K562 (cell line): ENCODE results near the gene IPO7. TPM values are rescaled to one million over a fixed set of nuclear protein-coding genes. Genes with fewer than 3 reads are reported as not detected.
A peak's percentile ranks its signal among the peaks of the same experiment; 100 is the strongest.

Source experiments
- ATAC-seq: fragments of 200-7000 bp; cut with Tn5 transposase; 3 replicates; pipeline ENCODE4 v1.9.1; 2020; ENCODE audit warnings: moderate library complexity
- BruUV-seq: library from RNA; stranded (reverse); fragments of 400-500 nt; replicated peaks from 2 replicates; lab custom pipeline; 2021; lab: Mats Ljungman, UMichigan
- CTCF ChIA-PET: fragments of 300-600 bp; formaldehyde crosslinking; extraction: SDS; loops from one replicate; lab custom pipeline; 2021; ENCODE audit warnings: low intra/inter-chr PET ratio; lab: Yijun Ruan, JAX
- POLR2A ChIA-PET: fragments of 300-600, 350-650 bp; sonication (Branson Sonifier 250); formaldehyde crosslinking; extraction: SDS; loops from one replicate; lab custom pipeline; 2021; ENCODE audit warnings: antibody characterized with exemption, inconsistent platforms; lab: Yijun Ruan, JAX
- DNase-seq, 4 experiments: peaks; one replicate each; pipeline versions ENCODE4 v3.0.0 to v3.0.0-alpha.2; 2011 to 2018; ENCODE audit warnings: low spot score in 3 of 4, mixed read lengths in 3 of 4; ENCODE audit errors: extremely low read depth in 1 of 4
- FAIRE-seq: peaks from 2 replicates; lab custom pipeline; 2011; peaks lifted over from hg19 to GRCh38; lab: Jason Lieb, UNC
- H2AFZ ChIP-seq: 2 replicates; pipeline ENCODE4 v1.6.0; 2011; ENCODE audit warnings: low read depth, low read length, control low read depth, inconsistent platforms
- H3K27ac ChIP-seq: fragments of 200-600 bp; 3 replicates; pipeline ENCODE4 v1.8.0; 2011; ENCODE audit warnings: low read depth, mild to moderate bottlenecking, control low read depth, inconsistent platforms, low read length, moderate library complexity, mixed read lengths; ENCODE audit errors: extremely low read depth
- H3K27me3 ChIP-seq, 2 experiments: fragments of 300-600 bp in 1 of 2; 2 replicates in 1 of 2; 3 replicates in 1 of 2; pipeline versions ENCODE4 v1.6.0 to v1.8.0; 2011; ENCODE audit warnings: inconsistent platforms in 2 of 2, low read length in 2 of 2, mild to moderate bottlenecking in 1 of 2, mixed read lengths in 1 of 2, moderate library complexity in 1 of 2; ENCODE audit not compliant: control insufficient read depth in 2 of 2, insufficient read depth in 2 of 2
- H3K36me3 ChIP-seq: fragments of 300-600 bp; 3 replicates; pipeline ENCODE4 v1.8.0; 2011; ENCODE audit warnings: mild to moderate bottlenecking, low read length, inconsistent platforms; ENCODE audit not compliant: control insufficient read depth, insufficient read depth
- H3K4me1 ChIP-seq, 2 experiments: fragments of 200-600 bp in 1 of 2; replicated peaks in 1 of 2; 2 replicates in 1 of 2; 3 replicates in 1 of 2; pipeline versions ENCODE4 v1.5.1 to v1.8.0; 2011; ENCODE audit warnings: inconsistent platforms in 2 of 2, low read length in 2 of 2, mild to moderate bottlenecking in 1 of 2, mixed read lengths in 1 of 2, moderate library complexity in 1 of 2; ENCODE audit not compliant: control insufficient read depth in 2 of 2, insufficient read depth in 2 of 2
- H3K4me2 ChIP-seq: 2 replicates; pipeline ENCODE4 v1.6.1; 2011; ENCODE audit warnings: low read length, control low read depth, inconsistent platforms, mixed read lengths; ENCODE audit not compliant: insufficient read depth
- H3K4me3 ChIP-seq: fragments of 200-600 bp; sonication (generic), shearing (Covaris generic); 2 replicates; pipeline ENCODE4 v1.5.1; 2016; ENCODE audit warnings: control low read depth, inconsistent platforms
- H3K79me2 ChIP-seq: fragments of 200-600 bp; 3 replicates; pipeline ENCODE4 v1.8.0; 2011; ENCODE audit warnings: low read length, inconsistent platforms; ENCODE audit not compliant: control insufficient read depth, insufficient read depth
- H3K9ac ChIP-seq, 2 experiments: 2 replicates each; pipeline versions ENCODE4 v1.6.0 to v1.6.1; 2011; ENCODE audit warnings: low read depth in 2 of 2, low read length in 2 of 2, control low read depth in 1 of 2, inconsistent platforms in 1 of 2, mild to moderate bottlenecking in 1 of 2, mixed read lengths in 1 of 2; ENCODE audit not compliant: insufficient read depth in 1 of 2
- H3K9me1 ChIP-seq: one replicate; pipeline ENCODE4 v1.6.0; 2011; ENCODE audit warnings: inconsistent platforms, mild to moderate bottlenecking, low read length, moderate library complexity; ENCODE audit not compliant: control insufficient read depth, insufficient read depth
- H3K9me3 ChIP-seq: replicated peaks from 2 replicates; pipeline ENCODE4 v1.5.1; 2011; ENCODE audit warnings: low read depth, low read length, inconsistent platforms; ENCODE audit not compliant: control insufficient read depth, insufficient read depth
- H4K20me1 ChIP-seq: replicated peaks from 2 replicates; pipeline ENCODE4 v1.6.1; 2011; ENCODE audit warnings: low read length, inconsistent platforms, mixed read lengths; ENCODE audit not compliant: control insufficient read depth, insufficient read depth
- CAMTA2 ChIP-seq: fragments of 250-450 bp; sonication (Bioruptor Pico); conservative IDR thresholded peaks from 2 replicates; pipeline ENCODE4 v1.5.1; 2022
- EP400 ChIP-seq: fragments of 450-650 bp; IDR thresholded peaks from 2 replicates; pipeline ENCODE4 v1.6.1; 2017; ENCODE audit warnings: antibody characterized with exemption, mild to moderate bottlenecking, moderate library complexity
- ESRRB ChIP-seq: fragments of 250-450 bp; sonication (Bioruptor Pico); IDR thresholded peaks from 2 replicates; pipeline ENCODE4 v1.5.0; 2020; ENCODE audit warnings: mild to moderate bottlenecking, moderate library complexity, borderline replicate concordance
- IFI16 ChIP-seq: fragments of 250-450 bp; sonication (Bioruptor Pico); IDR thresholded peaks from 2 replicates; pipeline ENCODE4 v2.1.2; 2022; ENCODE audit warnings: mild to moderate bottlenecking, inconsistent platforms
- SAP30 ChIP-seq: fragments of 200-600 bp; sonication (generic); IDR thresholded peaks from 2 replicates; pipeline ENCODE4 v1.6.1; 2012; ENCODE audit warnings: borderline replicate concordance, low read depth, mild to moderate bottlenecking, moderate library complexity, low read length, control low read depth, inconsistent platforms; ENCODE audit not compliant: insufficient read depth, poor library complexity, severe bottlenecking
- SETDB1 ChIP-seq: IDR thresholded peaks from one replicate; pipeline ENCODE4 v1.6.1; 2012; ENCODE audit warnings: low read length, control low read depth, inconsistent platforms
- SP1 ChIP-seq: sonication (generic); formaldehyde crosslinking; IDR thresholded peaks from 2 replicates; pipeline ENCODE4 v1.8.1; 2022; ENCODE audit warnings: mild to moderate bottlenecking, missing genetic modification reagents
- TCF7 ChIP-seq: sonication (generic); IDR thresholded peaks from 2 replicates; pipeline ENCODE4 v1.6.1; 2016; ENCODE audit warnings: antibody characterized with exemption, borderline replicate concordance
- XRCC3 ChIP-seq: fragments of 450-650 bp; IDR thresholded peaks from 2 replicates; pipeline ENCODE4 v1.6.1; 2017; ENCODE audit warnings: mild to moderate bottlenecking, moderate library complexity
- ZNF316 ChIP-seq: fragments of 450-650 bp; IDR thresholded peaks from 2 replicates; pipeline ENCODE4 v1.6.1; 2016
- ZNF609 ChIP-seq: sonication (generic); formaldehyde crosslinking; IDR thresholded peaks from 2 replicates; pipeline ENCODE4 v1.8.1; 2023; ENCODE audit warnings: missing genetic modification reagents, mild to moderate bottlenecking, borderline replicate concordance
- WGBS: fragments of 100-300 bp; shearing (Covaris generic); methylation state at CpG from one replicate; pipeline ENCODE4 v1.1.6; 2016; ENCODE audit warnings: low coverage, mixed read lengths; ENCODE audit not compliant: insufficient coverage; ENCODE audit errors: missing lambda C conversion rate; 5-methylcytosine and 5-hydroxymethylcytosine counted together
- in situ Hi-C: fragments of 300-500 bp; cut with MboI; formaldehyde crosslinking; loops from 4 replicates; pipeline ENCODE4 v1.15.0; 2018; ENCODE audit warnings: inconsistent platforms, mixed read lengths
- intact Hi-C: fragments of 100-400 bp; cut with micrococcal nuclease; formaldehyde crosslinking; loops from 2 replicates; pipeline ENCODE4 v1.14.2; 2022
- polyA plus RNA-seq, 8 experiments: library from polyadenylated mRNA; depleted of rRNA in 4 of 8; stranded (reverse) in 5 of 8; unstranded in 3 of 8; fragments of >200 nt; fragmentation: Nextera tagmentation in 2 of 8; fragmentation: Illumina TruSeq in 1 of 8; extraction: Ambion mirVana in 2 of 8; extraction: Trizol in 1 of 8; gene quantifications; 2 replicates each; pipeline versions ENCODE4 v1.2.1 to v1.2.3, GENCODE V29; 2011 to 2014; ENCODE audit warnings: inconsistent platforms in 1 of 8, missing spikeins in 1 of 8
- total RNA-seq, 7 experiments: library from RNA; depleted of rRNA in 6 of 7; stranded (reverse); fragments of >200 nt in 6 of 7; fragmentation: Illumina TruSeq in 2 of 7; extraction: Trizol in 2 of 7; gene quantifications; 2 replicates each; pipeline versions ENCODE4 v1.2.1 to v1.2.3, GENCODE V29; 2011 to 2021; ENCODE audit warnings: low replicate concordance in 1 of 7

IPO7 gene
- total and polyA plus RNA-seq, 9 of the 15 experiments (the other 6 are each of a cell fraction or from before 2014, with no cell fraction given), result 23.6 to 138 (median 110) TPM

GRCh38 chr11:9386086-9386485, 1.6 kb downstream of the IPO7 start:
- Histone ChIP-seq H3K4me2 (peak overlapping the region; percentile 99), H3K4me1 (peaks cover 0 to 7% of the 10 kb centered on the region in 2 experiments; a peak in 3 of 5 replicates), H2AFZ (no peak overlapping the region), H3K36me3 (peaks cover 48% of the 10 kb centered on the region), H3K9me3 (0 out of 2 replicates have a peak, but pooled peaks cover 3% of the 10 kb centered on the region), H4K20me1 (peaks cover 16% of the 10 kb centered on the region), H3K27ac (peak overlapping the region; percentile 95; the same call in 2 of the 3 replicates), H3K79me2 (peaks cover 69% of the 10 kb centered on the region), H3K9me1 (no peaks in the 10 kb centered on the region), H3K9ac (peak overlapping the region in 1 of 2 experiments; percentile 97; a peak in 2 of 4 replicates), H3K4me3 (peak overlapping the region; percentile 90), H3K27me3 (no peaks in the 10 kb centered on the region)
- intact Hi-C loops, result no loop called here
- in situ Hi-C loops, result no loop called here
- ChIA-PET POLR2A (interaction anchor here (0.6 to 4.7 kb wide), 18 partner anchors 9 to 788 kb away, joined by 3 to 33 read pairs (median 12); partner anchors contain the start of genes TMEM41B, WEE1 and ZNF143), CTCF (interaction anchor here (1.0 kb wide), 1 partner anchor 228 kb away, joined by 5 read pairs; no protein-coding TSS in a partner anchor)
- no peak for DNase-seq
- FAIRE-seq, result no peak
- BruUV-seq, result TSS peak; percentile 53
- TF ChIP-seq ZNF316, result 0 out of 2 replicates have a peak, but pooled peaks have one; percentile 19
- TF ChIP-seq EP400, result no peak
- whole genome bisulfite sequencing, result 2% methylated on average over 2 of the region's 2 CpGs
- ATAC-seq, result no peak

GRCh38 chr11:9386901-9387300, 2.4 kb downstream of the IPO7 start:
- Histone ChIP-seq H3K4me3 (peak overlapping the region; percentile 90; the same call in 1 of the 2 replicates), H2AFZ (no peak overlapping the region), H3K9me3 (0 out of 2 replicates have a peak, but pooled peaks cover 3% of the 10 kb centered on the region), H3K9ac (peak overlapping the region in 1 of 2 experiments; percentile 97; a peak in 2 of 4 replicates), H3K4me2 (no peak overlapping the region), H3K4me1 (peaks cover 0 to 7% of the 10 kb centered on the region in 2 experiments; a peak in 3 of 5 replicates), H3K9me1 (no peaks in the 10 kb centered on the region), H3K36me3 (peaks cover 55% of the 10 kb centered on the region), H3K79me2 (peaks cover 78% of the 10 kb centered on the region), H3K27ac (peak overlapping the region; percentile 95; the same call in 1 of the 3 replicates), H3K27me3 (no peaks in the 10 kb centered on the region), H4K20me1 (peaks cover 16% of the 10 kb centered on the region)
- intact Hi-C loops, result no loop called here
- BruUV-seq, result no TSS peak
- ATAC-seq (no peak), DNase-seq (no peak), FAIRE-seq (no peak)
- POLR2A ChIA-PET, result interaction anchor here (3.0 to 4.7 kb wide), 6 partner anchors 8 to 76 kb away, joined by 11 to 33 read pairs (median 16); partner anchors contain the start of gene TMEM41B
- WGBS, result 25% methylated on average over 1 of the region's 1 CpG
- CTCF ChIA-PET, result no interaction called here
- in situ Hi-C loops, result no loop called here
- TF ChIP-seq SETDB1 (no peak), ESRRB (CRISPR knock-in tag) (no peak), CAMTA2 (no peak), SP1 (no peak), XRCC3 (no peak), SAP30 (no peak), TCF7 (no peak), ZNF609 (no peak), IFI16 (no peak)
